ENCODE results near the gene SPTBN1. TPM values are rescaled to one million over a fixed set of nuclear protein-coding genes. Genes with fewer than 3 reads are reported as not detected.
A peak's percentile ranks its signal among the peaks of the same experiment; 100 is the strongest.

Gene SPTBN1
- polyA plus RNA-seq, 1 donor: 262 TPM

DNA sequence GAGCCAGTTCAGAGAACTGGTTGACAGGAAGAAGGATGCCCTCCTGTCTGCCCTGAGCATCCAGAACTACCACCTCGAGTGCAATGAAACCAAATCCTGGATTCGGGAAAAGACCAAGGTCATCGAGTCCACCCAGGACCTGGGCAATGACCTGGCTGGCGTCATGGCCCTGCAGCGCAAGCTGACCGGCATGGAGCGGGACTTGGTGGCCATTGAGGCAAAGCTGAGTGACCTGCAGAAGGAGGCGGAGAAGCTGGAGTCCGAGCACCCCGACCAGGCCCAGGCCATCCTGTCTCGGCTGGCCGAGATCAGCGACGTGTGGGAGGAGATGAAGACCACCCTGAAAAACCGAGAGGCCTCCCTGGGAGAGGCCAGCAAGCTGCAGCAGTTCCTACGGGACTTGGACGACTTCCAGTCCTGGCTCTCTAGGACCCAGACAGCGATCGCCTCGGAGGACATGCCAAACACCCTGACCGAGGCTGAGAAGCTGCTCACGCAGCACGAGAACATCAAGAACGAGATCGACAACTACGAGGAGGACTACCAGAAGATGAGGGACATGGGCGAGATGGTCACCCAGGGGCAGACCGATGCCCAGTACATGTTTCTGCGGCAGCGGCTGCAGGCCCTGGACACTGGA is 174.9 kb downstream of the SPTBN1 start:
- no peak for DNase-seq

DNA sequence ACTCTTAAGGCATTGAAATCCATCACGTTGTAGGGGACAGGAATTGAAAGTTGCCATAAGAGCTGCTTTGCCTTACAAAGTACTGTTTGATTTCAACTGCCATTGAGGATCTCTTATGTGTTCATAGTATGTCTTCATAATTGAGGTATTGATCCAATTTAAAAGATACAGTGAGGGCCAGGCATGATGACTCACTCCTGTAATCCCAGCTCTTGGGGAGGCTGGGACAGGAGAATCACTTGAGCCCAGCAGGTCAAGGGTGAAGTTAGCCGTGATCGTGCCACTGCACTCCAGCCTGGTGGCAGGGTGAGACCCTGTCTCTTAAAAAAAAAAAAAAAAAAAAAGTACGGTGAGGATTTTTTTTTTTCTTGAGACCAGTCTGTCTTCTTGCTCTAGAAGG is 175.6 kb downstream of the SPTBN1 start:
- no peak for DNase-seq

- no peak for DNase-seq
Measured at GRCh38 chr2:54632733-54633692, 176.9 kb downstream of the SPTBN1 start.

- no peak for DNase-seq
Measured at GRCh38 chr2:54634021-54634420, 177.9 kb downstream of the SPTBN1 start.

DNA sequence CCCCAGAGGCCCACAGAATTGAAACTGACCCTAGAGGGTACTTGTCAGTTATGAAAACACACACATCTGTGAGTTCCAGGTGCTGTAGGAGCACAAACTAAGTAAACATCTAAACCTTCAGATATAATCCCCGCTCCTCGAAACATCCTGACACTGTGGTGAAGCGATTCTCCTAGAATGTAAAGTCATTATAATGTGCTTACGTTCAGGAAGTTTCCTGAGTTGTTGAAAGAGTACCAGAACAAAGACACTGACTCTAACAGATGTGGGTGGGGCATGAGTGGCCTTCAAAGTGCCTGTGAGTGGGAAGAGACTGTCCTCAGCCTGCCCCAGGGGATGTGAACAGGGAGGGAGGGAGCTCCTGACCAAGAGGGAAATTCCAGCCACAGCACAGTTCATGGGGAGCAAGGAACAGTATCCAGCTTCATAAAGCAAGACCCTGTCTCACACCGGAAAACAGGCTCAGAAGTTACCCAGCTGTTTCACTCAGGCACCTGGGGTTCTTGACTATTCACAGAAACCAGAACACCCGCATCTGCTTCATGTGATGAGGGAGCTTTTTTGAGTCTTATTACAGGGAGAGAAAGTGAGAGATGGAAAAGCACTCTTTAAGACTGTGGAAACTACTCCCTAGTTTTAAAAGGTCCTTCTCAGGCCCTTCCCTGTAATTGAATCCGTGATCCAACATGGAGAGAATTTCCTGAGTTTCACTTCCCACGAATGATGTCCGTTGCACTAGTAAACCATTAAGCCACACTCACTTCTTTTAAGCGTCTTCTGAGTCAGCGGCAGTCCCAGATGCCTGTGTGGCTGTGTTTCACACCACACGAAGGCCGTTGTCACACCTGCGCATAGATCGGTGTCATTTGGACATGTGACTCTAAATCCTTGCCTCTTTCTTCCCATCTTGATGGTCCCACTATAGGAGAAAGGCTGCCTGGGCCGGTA is 178.7 kb downstream of the SPTBN1 start:
- no peak for DNase-seq

DNA sequence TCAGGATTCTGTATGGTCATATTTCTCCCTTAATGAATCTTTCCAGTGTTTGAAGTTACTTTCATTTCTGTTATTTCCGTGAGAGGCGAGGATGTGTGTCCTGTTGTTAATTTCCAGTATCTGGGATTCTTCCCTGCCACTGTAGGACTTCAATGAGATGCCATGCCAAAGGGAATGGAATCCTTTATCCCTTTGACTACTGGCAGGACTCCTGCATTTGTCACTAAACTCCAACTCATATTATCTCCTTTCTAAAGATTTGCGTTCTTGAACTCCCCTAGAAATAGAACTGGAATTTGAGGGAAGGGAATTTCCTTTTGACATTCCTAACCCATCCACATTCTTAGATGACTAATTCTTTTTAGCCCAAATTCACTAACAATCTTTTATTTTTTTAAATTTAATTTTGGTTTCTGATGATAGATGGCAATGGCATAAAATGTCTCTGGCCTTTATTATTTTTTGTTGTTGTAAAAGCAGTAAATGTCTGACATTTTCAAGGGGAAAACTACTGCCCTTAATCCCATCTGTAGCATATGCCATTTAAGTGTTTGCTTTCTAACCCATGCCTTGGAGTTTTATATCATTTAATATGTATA is 179.5 kb downstream of the SPTBN1 start:
- no peak for DNase-seq

GRCh38 chr2:54636415-54637139 is 180.4 kb downstream of the SPTBN1 start:
- DNase-seq: no peak

DNA sequence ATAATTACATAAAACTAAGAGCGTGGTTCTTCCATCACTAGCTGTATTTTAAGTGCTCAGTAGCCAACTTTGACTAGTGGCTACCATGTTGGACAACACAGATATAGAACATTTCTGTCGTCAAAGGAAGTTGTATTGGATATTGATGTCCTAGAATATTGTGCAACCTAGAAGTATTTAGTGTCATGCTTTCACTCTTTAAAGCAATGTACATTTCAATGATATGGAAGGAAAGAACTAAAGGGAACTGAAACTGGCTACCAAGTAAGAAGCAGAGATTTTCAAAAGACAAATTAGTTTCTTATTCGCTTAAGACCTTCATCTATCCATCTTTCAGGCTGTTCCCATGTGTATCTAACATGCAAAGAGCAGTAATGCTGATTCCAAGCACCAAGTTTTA is 182.0 kb downstream of the SPTBN1 start:
- no peak for DNase-seq

GRCh38 chr2:54638774-54639187 is 182.7 kb downstream of the SPTBN1 start:
- peak; percentile 75 for DNase-seq

DNA sequence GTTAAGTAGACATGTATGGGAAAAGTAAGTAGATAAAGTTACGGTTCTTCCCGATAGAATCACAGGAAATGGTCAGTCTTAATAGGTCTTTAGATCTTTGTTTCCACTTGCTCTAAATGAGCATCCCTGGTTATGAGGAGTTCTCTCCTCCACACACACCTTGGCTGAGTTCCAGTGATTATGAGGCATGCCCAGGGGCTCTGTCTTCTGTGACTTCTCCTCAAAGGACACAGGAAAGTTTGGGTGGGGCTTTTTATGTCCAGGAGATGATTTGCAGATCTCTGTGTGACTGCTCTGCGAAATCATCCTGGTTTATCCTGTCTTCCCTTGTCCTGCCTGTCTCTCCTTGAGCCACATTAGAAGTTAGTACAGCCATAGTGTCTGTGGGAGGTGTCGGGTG is 183.5 kb downstream of the SPTBN1 start:
- DNase-seq: no peak

DNA sequence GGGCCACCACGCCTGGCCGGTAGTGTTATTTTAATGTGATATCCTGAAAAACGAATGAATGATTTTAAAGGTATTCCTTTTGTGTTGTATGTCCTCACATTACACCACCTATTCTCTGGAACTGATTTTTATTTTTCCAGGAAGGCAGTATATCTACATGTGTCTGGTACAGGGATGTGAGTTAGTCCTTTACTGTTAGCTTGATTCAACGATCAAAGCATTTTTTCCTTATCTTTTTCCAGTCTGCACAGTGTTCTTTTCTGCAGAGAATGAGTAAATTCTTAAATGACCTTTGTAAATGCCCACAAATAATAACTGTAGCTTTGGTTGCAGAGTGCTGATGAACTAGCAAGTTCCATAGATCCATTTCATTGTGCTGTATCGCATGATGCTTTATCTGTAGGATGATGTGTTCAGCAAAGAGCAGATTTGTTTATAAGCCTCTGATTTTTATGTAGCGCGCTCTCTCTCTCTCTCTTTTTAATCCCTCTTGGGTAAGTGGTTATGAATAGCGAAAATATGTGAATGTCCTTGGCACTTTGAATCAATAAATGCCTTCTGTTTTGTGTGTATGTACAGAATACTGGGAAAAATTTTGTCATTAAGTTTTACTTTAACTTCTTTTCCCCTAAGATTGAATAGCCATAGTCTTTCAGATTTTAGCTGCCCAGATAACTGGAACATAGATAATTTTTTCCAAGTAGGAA is 184.9 kb downstream of the SPTBN1 start:
- no peak for DNase-seq

DNA sequence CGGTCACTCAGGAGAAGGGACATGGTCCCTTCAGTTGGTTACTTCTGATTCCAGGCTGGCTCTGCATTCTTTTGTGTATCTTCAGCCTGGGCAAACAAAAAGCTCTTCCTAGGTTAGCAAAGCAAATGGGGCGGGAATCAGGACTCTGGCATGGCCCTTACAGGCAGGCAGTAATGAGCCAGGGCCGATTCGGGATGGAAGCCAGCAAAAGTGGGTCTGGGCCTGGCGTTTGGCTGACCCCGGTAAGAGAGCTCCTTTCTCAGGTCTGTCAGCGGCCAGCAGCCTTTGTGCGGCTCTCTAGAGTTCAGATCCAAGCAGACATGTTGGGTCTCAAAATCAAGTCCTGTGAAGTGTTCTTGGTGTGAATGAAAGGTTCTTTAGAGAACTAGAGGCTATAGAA is 185.9 kb downstream of the SPTBN1 start:
- no peak for DNase-seq

DNA sequence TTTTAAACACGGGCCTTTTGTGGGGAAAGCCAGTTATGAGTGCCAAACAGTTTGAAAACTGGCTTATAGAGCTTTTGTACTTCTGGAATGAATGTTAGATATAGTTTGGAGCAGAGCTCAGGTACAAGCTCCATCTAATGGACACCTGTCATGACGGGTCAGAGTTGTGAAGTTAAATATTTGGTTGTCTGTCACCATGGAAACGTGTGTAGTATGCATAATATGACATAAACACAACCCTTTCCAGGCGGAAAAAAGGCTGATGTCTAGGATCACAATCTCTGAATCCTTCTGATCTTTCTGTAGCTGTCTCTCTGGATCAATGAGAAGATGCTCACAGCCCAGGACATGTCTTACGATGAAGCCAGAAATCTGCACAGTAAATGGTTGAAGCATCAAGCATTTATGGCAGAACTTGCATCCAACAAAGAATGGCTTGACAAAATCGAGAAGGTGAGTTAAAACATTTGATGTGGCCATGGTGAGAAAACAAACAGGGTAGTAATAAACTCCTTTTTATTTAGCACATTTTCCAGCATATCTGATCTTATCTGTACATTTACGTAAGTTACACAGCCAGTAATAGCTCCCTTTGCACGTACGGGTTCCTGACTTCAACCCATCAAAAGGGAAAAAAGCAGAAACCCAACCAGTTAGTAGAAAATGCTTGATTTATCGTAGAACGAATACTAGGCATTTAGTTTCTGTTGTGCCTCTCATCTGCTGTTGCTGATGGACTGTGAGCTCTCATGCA is 186.7 kb downstream of the SPTBN1 start:
- DNase-seq: no peak

- DNase-seq: no peak
Measured at GRCh38 chr2:54644236-54644635, 188.1 kb downstream of the SPTBN1 start.

- DNase-seq: no peak
Measured at GRCh38 chr2:54646170-54646927, 190.2 kb downstream of the SPTBN1 start.

- no peak for DNase-seq
Measured at GRCh38 chr2:54648256-54648655, 192.1 kb downstream of the SPTBN1 start.

DNA sequence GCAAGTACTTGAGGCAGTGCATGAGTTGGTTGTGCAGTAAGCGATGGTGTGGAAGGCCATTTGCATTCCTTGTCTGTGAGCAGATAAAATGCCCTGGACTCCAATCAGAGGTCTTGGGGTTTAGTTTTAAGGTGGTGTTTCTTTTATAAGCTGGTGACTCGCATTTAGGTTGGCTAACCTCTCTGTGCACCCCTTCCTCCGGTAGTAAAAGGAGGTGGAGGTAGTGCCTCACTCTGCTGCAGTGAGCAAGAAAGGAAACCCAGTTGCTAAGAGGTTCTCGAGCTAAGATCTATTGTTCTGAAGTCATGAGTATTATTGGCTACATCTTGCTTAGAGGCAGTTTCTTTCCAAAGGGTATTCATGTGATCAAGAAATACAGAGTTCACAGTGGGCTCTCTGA is 193.1 kb downstream of the SPTBN1 start:
- DNase-seq: no peak

DNA sequence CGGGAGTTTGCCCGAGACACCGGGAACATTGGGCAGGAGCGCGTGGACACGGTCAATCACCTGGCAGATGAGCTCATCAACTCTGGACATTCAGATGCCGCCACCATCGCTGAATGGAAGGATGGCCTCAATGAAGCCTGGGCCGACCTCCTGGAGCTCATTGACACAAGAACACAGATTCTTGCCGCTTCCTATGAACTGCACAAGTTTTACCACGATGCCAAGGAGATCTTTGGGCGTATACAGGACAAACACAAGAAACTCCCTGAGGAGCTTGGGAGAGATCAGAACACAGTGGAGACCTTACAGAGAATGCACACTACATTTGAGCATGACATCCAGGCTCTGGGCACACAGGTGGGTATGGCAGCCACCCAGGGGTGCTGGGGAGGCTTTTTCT is 193.5 kb downstream of the SPTBN1 start:
- no peak for DNase-seq

GRCh38 chr2:54650612-54651011 is 194.5 kb downstream of the SPTBN1 start:
- DNase-seq: no peak
